ENCODE measurements around the gene TMEM115. TPM values are rescaled to one million over a fixed set of nuclear protein-coding genes. Genes with fewer than 3 reads are reported as not detected.

The TMEM115 gene
- total and polyA plus RNA-seq, 2 of the 13 experiments (the other 11 are each of a cell fraction or from before 2014, with no cell fraction given): 22.1 to 30.7 TPM

DNA sequence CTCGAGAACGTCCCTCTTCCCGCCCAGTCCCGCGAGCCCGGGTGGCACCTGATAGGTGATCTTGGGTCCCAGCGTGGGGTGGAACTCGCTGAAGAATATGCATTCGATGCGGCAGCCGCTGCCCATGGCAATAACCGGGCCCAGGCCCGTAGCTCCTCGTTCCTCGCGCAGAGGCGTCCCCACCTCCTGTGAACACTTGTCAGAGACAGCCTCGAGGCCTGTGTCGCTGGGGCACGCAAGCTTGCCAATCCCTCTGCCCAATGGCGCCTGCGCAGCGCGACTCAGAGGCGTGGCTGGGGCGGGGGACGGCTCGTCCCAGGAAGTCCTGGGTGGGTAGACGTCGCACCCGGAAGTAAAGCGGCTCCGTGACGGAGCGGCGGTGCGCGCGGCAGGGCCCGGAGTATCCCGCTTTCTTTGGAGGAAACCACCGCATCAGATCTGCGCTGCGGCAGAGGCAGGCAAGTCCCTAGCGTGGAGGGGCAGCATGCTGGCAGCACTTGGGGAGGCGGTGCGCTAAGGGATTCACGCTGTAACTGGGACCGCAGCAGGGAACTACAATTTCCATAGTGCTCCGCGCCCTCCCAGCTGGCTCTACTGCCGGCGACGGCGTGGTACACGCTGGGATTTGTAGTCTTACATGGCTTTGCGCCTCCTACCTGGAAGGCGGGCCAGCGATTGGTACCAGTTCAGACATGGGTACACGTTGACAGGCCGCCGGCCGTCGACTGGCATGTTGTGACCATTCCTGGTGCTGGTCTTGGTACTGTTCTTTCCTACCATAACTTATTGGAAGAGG lies 8.6 kb downstream of the TMEM115 start, which contains the start of the genes CYB561D2 and NPRL2 (continued):
- TF ChIP-seq ZFP41 (CRISPR knock-in tag; IDR thresholded peaks at IDR 0.05; ENCODE audit: borderline replicate concordance): peak; percentile 98
- 0 out of 2 replicates have a peak, but pooled peaks have one; percentile 90 for TF ChIP-seq NR1H2 (CRISPR knock-in tag; IDR thresholded peaks at IDR 0.05; ENCODE audit: borderline replicate concordance, low read depth)
- TF ChIP-seq ZSCAN25 (CRISPR knock-in tag; IDR thresholded peaks at IDR 0.05): peak; percentile 66
- no peak for TF ChIP-seq MATR3 (CRISPR knock-in tag; IDR thresholded peaks at IDR 0.05)
- TF ChIP-seq NCOR1 (IDR thresholded peaks at IDR 0.05; ENCODE audit: borderline replicate concordance, low read length): no peak
- no peak for TF ChIP-seq KAT2B (IDR thresholded peaks at IDR 0.05; ENCODE audit: borderline replicate concordance, low read depth, low read length)
- TF ChIP-seq ZNF629 (CRISPR knock-in tag; conservative IDR thresholded peaks at IDR 0.05): peak; percentile 7; the same call in 1 of the 2 replicates
- TF ChIP-seq NR3C1 (CRISPR knock-in tag; IDR thresholded peaks at IDR 0.05): no peak
- TF ChIP-seq ZNF572 (CRISPR knock-in tag; IDR thresholded peaks at IDR 0.05): 0 out of 2 replicates have a peak, but pooled peaks have one; percentile 90
- peak; percentile 90; the same call in 1 of the 2 replicates for TF ChIP-seq ZSCAN21 (CRISPR knock-in tag; IDR thresholded peaks at IDR 0.05; ENCODE audit: borderline replicate concordance)
- peak; percentile 85 for TF ChIP-seq ZMYM4 (CRISPR knock-in tag; IDR thresholded peaks at IDR 0.05)
- TF ChIP-seq ZNF263 (CRISPR knock-in tag; IDR thresholded peaks at IDR 0.05): peak; percentile 76; the same call in 1 of the 2 replicates
- TF ChIP-seq SRSF4 (IDR thresholded peaks at IDR 0.05; ENCODE audit: low read depth, low read length, poor library complexity, severe bottlenecking): no peak
- no peak for TF ChIP-seq ZNF24 (IDR thresholded peaks at IDR 0.05)
- 0 out of 2 replicates have a peak, but pooled peaks have one; percentile 64 for TF ChIP-seq ZNF12 (CRISPR knock-in tag; IDR thresholded peaks at IDR 0.05)
- peak; percentile 55; the same call in 1 of the 2 replicates for TF ChIP-seq CAMTA2 (CRISPR knock-in tag; IDR thresholded peaks at IDR 0.05; ENCODE audit: borderline replicate concordance)
- TF ChIP-seq, protein P1, sequence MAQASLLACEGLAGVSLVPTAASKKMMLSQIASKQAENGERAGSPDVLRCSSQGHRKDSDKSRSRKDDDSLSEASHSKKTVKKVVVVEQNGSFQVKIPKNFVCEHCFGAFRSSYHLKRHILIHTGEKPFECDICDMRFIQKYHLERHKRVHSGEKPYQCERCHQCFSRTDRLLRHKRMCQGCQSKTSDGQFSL (CRISPR knock-in tag; IDR thresholded peaks at IDR 0.05): no peak
- TF ChIP-seq KLF13 (CRISPR knock-in tag; IDR thresholded peaks at IDR 0.05): peak; percentile 96
- TF ChIP-seq ZNF280D (CRISPR knock-in tag; IDR thresholded peaks at IDR 0.05): peak; percentile 95
- TF ChIP-seq SNAPC2 (CRISPR knock-in tag; IDR thresholded peaks at IDR 0.05): peak; percentile 84; the same call in 1 of the 2 replicates
- TF ChIP-seq TBX2 (CRISPR knock-in tag; IDR thresholded peaks at IDR 0.05; ENCODE audit: borderline replicate concordance): peak; percentile 93
- TF ChIP-seq MXD3 (CRISPR knock-in tag; IDR thresholded peaks at IDR 0.05): peak; percentile 96
- peak; percentile 85 for TF ChIP-seq UBTF (CRISPR knock-in tag; IDR thresholded peaks at IDR 0.05)
- no peak for TF ChIP-seq ZNF446 (CRISPR knock-in tag; IDR thresholded peaks at IDR 0.05)

All from HepG2 (cell line).